GM13976 (cell line): Measurements from ENCODE around the gene COLGALT1.

Experiments used
- DNase-seq: peaks from one replicate; pipeline ENCODE4 v3.0.0; 2012; ENCODE audit warnings: low spot score
- in situ Hi-C: fragments of 300-500 bp; cut with MboI; formaldehyde crosslinking; loops from one replicate; pipeline ENCODE4 v1.12.0; 2022; ENCODE audit warnings: low sequenced_read_pairs, mixed read lengths, inconsistent platforms; ENCODE audit not compliant: unreplicated experiment
- TF ChIP-seq, protein P1 (sequence below): IDR thresholded peaks from 2 replicates; pipeline ENCODE4 v1.5.1; 2012; ENCODE audit warnings: borderline replicate concordance, mild to moderate bottlenecking; ENCODE audit not compliant: insufficient read depth; ENCODE audit errors: extremely low read depth, missing control alignments, control extremely low read depth

COLGALT1 gene

GRCh38 chr19:17614476-17614875 lies 59.0 kb downstream of the COLGALT1 start:
- TF ChIP-seq, protein P1, sequence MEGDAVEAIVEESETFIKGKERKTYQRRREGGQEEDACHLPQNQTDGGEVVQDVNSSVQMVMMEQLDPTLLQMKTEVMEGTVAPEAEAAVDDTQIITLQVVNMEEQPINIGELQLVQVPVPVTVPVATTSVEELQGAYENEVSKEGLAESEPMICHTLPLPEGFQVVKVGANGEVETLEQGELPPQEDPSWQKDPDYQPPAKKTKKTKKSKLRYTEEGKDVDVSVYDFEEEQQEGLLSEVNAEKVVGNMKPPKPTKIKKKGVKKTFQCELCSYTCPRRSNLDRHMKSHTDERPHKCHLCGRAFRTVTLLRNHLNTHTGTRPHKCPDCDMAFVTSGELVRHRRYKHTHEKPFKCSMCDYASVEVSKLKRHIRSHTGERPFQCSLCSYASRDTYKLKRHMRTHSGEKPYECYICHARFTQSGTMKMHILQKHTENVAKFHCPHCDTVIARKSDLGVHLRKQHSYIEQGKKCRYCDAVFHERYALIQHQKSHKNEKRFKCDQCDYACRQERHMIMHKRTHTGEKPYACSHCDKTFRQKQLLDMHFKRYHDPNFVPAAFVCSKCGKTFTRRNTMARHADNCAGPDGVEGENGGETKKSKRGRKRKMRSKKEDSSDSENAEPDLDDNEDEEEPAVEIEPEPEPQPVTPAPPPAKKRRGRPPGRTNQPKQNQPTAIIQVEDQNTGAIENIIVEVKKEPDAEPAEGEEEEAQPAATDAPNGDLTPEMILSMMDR = no peak
- in situ Hi-C loops = no loop called here
- no peak for DNase-seq

DNA sequence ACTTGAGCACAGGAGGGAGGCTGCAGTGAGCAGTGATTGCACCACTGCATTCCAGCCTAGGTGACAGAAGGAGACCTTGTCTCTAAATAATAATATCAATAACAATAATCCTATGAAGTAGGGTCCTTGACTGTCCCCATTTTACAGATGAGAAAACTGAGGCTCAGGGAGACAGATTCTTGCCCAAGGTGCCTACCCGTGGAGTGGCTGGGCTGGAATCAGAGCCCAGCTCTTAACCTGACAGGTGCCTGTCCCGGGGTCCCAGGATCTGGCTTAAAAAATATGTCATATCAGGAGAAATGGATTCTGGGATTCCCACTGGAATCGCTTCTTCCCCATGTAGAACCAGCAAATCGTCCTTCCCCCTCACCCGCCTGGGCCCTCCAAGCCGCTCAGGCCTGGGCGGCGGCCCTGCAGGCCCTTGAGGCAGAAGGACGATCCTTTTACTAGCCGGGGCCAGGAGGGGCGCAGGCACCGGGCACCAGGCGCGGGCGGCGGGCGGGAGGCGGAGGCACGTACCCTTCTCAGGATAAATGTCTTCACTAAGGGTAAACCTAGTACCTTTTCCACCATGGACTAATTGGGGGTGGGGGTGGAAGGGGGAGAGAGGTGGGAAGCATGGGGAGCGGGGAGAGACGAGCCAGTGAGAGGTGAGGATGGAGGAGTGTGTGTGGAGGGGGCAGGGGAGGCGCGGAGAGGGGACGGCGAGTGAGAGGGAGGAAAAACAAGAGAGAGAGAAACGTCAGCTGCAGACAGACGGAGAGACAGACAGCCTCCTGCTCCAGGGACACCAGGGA lies 60.6 kb downstream of the COLGALT1 start:
- no peak for DNase-seq

DNA sequence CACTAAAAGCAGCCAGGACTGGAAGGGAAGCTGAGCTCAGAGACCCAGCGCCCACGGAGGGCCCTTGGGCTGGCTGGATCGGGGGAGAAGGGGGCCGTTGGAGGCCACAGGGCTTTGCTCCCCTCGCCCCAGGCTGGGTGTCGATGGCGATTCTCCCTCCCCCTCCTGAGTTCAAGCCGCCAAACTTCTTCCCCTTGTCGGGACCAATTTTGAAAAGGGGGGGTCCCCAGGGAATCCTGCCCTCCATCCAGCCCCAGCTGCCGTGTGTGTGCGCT lies 61.2 kb downstream of the COLGALT1 start:
- in situ Hi-C loops = no loop called here
- no peak for DNase-seq
- TF ChIP-seq, protein P1 = no peak

More for the DNA sequence above, 60.6 kb downstream of the COLGALT1 start:
- in situ Hi-C loops = no loop called here
- TF ChIP-seq, protein P1 = no peak

DNA sequence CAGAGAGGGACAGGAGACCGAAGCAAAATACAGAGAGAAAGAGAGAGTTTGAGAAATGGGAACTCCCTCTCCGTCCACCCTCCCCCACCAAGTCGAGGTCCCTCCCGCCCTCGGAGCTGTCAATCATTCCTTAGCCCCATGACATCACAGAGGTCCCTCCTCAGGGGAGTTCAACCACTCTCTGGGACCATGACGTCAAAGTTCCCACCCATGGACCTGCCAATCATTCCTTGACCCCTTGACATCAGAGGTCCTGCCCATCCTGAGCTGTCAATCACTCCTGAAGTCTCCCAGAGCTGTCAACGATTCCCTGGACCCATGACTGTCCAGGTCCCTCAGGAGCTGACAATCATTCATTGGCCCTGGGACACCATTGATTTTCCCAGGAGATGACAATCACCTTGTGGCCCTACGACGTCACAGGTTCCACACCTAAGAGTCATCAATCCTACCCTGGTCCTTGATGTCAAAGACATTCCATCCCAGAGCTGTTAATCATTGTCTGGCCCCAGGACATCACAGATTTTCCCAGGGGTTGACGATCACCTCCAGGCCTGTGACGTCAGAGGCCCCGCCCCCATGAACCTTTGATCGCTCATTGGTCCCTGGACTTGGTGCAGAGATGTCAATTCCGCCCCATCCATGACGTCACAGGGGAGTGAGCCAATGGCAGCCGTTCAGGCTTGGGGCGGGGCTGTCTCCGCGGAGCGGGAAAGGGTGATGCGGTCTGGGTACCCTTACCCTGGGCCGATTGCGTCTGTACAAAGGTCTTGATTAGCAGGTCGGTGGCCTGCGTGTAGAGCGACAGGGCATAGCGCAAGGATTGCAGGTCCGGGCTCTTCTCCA lies 61.7 kb downstream of the COLGALT1 start:
- in situ Hi-C loops = no loop called here
- TF ChIP-seq, protein P1 = no peak
- DNase-seq = peak; percentile 79

GRCh38 chr19:17617807-17618192 lies 62.4 kb downstream of the COLGALT1 start:
- in situ Hi-C loops = no loop called here
- TF ChIP-seq, protein P1 = no peak
- no peak for DNase-seq

GRCh38 chr19:17618281-17618903 lies 62.9 kb downstream of the COLGALT1 start:
- TF ChIP-seq, protein P1 = no peak
- DNase-seq = no peak
- in situ Hi-C loops = no loop called here
